DMS53 treated with DMSO at 0.1 percent for 48 hours (cell line): ENCODE results near the gene MYOZ2.
"Not testable (repeated sequence)": the region's sequence is repeated elsewhere in the genome, so short reads cannot be mapped to it uniquely, and the experiment has no call there.

Experiments
- DNase-seq: peaks from one replicate; lab custom pipeline; 2025; ENCODE audit not compliant: unreplicated experiment; lab: John Stamatoyannopoulos, UW

The MYOZ2 gene

GRCh38 chr4:119125931-119126330, 9.7 kb upstream of the MYOZ2 start:
- DNase-seq: no peak

GRCh38 chr4:119128148-119128547, 7.5 kb upstream of the MYOZ2 start:
- no peak for DNase-seq

- peak; percentile 29 for DNase-seq
Measured at GRCh38 chr4:119130365-119131065, 5.1 kb upstream of the MYOZ2 start.

DNA sequence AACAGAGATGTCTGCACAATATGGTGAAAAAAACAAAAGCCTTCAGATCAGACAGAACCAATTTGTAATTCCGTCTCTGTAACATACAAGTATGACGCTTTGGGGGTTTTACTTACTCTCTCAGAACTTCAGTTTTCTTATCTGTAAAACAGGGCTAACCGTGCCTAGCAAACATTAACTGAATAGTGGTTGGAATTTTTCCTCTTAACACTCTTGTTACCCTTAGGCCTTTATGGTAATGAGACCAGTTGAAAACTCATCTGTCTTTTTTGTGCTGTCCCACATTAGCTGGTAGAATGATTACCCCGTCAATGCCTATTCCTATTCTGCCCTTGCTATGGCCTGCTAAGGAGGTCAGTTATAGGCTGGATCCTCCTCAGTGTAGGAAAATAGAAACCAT, 4.5 kb upstream of the MYOZ2 start:
- no peak for DNase-seq

DNA sequence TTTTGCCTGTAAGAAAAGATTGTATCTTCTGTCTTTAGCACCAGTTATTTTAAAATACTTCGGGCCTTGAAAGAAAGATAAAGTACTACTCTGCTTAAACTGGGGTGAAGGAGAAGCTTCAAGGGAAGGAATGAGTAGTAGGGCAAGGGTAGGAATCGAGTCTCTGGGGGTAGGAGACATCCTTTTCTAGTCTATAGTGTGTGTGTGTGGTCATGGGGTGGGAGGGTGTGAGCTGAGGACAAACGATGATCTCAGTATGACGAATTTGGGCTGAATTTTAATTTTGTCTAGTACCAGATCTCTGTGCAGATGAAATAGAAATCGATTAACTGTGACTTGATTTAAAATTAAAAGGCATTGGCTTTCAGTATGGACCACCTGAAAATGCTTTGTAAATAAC, 3.3 kb upstream of the MYOZ2 start:
- no peak for DNase-seq

DNA sequence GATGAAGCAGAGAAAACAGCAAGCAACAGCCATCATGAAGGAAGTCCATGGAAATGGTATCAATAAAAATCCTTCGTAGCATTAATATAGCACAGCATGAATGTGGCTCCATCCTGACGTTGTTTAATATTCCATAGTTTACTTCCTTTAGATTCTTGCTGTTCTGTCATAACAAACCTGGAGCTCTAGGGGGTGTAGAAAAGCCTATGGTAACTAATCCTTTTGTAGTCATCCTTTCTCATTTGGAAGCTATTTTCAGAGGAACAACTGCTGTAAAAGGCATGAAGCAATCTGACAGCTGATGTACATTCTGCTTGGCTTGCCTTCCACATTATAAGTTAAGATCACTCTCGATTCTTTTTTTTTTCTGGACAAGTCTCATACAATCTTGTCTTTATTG, 914 bp downstream of the MYOZ2 start:
- no peak for DNase-seq

- no peak for DNase-seq
Measured at GRCh38 chr4:119138046-119138445, 2.4 kb downstream of the MYOZ2 start.

GRCh38 chr4:119139311-119139710, 3.7 kb downstream of the MYOZ2 start:
- DNase-seq: no peak

DNA sequence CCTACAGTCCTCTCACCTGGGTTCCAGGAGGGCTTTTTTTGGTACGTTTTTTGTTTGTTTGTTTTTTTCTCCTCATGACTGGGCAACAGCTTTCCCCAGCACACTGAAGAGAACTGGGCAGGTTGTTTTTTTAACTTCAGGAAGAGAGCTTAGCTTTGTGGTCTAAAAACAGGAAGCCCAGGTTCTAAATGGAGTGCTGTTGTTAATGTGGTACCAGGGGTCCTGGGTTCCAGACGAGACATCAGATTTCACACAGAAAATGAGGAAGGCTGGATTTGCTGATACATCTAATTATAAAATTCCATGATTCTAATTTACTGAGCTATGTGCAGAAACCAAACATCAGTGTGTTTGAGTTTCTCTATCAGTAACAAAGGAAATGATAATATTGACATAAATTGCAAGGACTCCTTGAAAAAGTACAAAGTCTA, 4.2 kb downstream of the MYOZ2 start:
- peak; percentile 67 for DNase-seq

DNA sequence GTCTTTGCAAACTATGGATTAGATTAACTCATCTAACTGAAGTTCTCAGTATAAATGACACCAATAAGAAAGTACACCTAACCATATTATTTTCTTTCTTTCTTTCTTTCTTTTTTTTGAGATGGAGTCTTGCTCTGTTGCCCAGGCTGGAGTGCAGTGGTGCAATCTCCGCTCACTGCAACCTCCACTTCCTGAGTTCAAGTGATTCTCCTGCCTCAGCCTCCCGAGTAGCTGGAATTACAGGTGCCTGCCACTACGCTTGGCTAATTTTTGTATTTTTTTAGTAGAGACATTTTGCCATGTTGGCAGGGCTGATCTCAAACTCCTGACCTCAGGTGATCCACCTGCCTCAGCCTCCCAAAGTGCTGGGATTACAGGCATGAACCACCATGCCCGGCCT, 5.7 kb downstream of the MYOZ2 start:
- DNase-seq: not testable (repeated sequence)

- DNase-seq: no peak
Measured at GRCh38 chr4:119142833-119143232, 7.2 kb downstream of the MYOZ2 start.

DNA sequence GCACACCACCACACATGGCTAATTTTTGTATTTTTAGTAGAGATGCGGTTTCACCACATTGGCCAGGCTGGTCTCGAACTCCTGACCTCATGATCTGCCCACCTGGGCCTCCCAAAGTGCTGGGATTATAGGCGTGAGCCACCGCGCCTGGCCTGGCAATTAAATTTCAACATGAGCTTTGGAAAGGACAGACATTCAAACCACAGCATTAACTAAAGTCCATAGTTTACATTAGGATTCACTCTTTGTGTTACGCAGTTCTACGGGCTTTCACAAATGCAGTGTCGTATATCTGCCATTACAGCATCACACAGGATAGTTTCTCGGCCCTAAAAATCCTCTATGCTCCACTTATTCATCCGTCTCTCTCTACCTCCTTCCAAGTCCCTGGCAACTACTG, 7.7 kb downstream of the MYOZ2 start:
- DNase-seq: not testable (repeated sequence)

GRCh38 chr4:119149110-119149509, 13.5 kb downstream of the MYOZ2 start:
- no peak for DNase-seq

- no peak for DNase-seq
Measured at GRCh38 chr4:119151161-119151560, 15.5 kb downstream of the MYOZ2 start.

DNA sequence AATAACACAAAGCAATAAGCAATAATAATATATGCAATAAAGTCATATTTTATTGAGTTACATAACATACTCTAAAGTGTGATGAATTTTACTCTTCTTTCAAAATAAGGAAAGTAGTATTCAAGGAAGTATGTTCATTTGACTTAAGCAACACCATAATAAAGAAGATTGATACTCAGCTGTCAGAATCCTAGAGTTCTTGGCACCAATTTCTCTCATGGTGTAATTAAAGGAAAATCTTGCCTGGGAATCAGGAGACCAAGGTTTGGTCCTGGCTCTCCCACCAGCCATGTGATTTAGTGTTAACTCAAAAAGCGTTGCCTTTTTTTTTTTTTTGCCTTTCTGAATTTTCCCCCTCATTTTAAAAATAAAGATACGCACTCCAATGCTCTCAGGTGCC, 17.1 kb downstream of the MYOZ2 start:
- no peak for DNase-seq

- DNase-seq: no peak
Measured at GRCh38 chr4:119162174-119162573, 26.5 kb downstream of the MYOZ2 start.

- no peak for DNase-seq
Measured at GRCh38 chr4:119165767-119166166, 30.1 kb downstream of the MYOZ2 start.

DNA sequence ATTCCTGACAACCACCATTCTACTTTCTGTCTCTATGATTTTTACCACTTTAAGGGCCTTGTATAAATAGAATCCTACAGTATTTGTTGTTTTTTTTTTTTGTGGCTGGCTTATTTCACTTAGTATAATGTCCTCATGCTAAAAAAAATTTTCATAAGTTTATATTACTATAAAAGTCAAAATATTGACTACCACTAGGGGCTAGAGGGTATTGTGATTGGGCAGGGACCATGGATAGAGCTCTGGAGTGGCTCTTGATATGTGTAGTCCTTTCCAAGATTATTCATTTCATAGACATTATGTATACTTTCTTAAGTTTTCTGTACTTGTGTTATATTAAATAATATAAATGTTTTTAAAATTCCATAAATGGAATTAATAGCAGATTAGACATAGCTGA, 34.6 kb downstream of the MYOZ2 start:
- no peak for DNase-seq

DNA sequence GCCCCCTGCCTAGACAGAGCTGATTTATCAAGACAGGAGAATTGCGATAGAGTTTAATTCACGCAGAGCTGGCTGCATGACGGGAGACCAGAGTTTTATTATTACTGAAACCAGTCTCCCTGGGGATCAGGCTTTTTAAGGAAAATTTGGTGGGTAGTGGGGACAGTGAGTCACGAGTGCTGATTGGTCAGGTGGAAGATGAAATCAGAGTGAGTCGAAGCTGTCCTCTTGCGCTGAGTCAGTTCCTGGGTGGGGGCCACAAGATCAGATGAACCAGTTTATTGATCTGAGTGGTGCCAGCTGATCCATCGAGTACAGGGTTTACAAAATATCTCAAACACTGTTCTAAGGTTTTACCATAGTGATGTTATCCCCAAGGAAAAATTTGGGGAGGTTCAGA, 36.6 kb downstream of the MYOZ2 start:
- DNase-seq: no peak

GRCh38 chr4:119173729-119174361, 38.2 kb downstream of the MYOZ2 start:
- DNase-seq: not testable (repeated sequence)

- no peak for DNase-seq
Measured at GRCh38 chr4:119179011-119179410, 43.4 kb downstream of the MYOZ2 start.

DNA sequence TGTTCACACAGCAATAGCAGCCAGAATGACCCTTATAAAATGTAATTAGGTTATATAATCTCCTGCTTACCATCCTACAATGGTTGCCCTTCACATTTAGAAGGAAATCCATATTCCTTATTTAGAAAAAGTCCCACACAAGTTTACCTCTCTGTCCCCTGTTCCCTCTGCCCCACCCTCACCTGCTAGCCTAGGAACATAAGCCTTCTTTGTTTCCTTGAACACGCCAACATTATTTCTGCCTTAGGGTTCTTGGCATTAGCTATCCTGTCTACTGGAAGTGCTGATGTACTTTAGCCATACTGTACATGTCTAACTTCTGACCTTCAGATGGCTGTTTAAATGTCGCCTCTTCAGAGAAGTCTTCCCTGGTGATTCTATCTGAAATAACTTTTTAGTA, 48.5 kb downstream of the MYOZ2 start:
- DNase-seq: no peak

DNA sequence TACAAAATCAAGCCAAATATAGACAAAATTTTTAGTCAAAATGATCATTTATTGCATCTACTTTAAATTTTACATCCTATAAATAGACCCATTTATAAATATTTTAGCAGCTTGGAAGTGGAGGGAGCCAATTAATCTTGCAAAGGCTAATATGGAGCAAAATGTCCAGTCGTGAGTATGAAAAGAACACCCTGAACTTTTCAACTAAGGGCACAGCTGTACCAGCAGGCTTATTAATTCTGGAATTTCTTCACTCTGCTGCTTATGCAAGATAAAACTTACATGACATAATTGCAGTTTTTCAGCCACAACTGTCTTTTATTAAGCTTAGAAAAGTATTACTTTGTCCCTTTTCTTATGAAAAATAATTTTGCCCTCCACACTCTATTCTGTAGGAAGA, 54.0 kb downstream of the MYOZ2 start:
- no peak for DNase-seq
